Suppressor macrophage (primary cell): Measurements from ENCODE around the gene IDUA.

Experiments
- DNase-seq, 4 experiments: peaks; one replicate each; pipeline ENCODE4 v3.0.0-alpha.2; 2020 to 2022

IDUA gene

GRCh38 chr4:1031956-1032795 lies 45.3 kb downstream of the IDUA start:
- DNase-seq = no peak

- DNase-seq = no peak
Measured at GRCh38 chr4:1032861-1033260, 46.0 kb downstream of the IDUA start.

GRCh38 chr4:1033840-1034551 lies 47.2 kb downstream of the IDUA start:
- no peak for DNase-seq

- no peak for DNase-seq
Measured at GRCh38 chr4:1035510-1035909, 48.7 kb downstream of the IDUA start.

GRCh38 chr4:1036095-1036494 lies 49.3 kb downstream of the IDUA start:
- no peak for DNase-seq

- no peak for DNase-seq
Measured at GRCh38 chr4:1036976-1037810, 50.3 kb downstream of the IDUA start.

GRCh38 chr4:1038948-1039492 lies 52.2 kb downstream of the IDUA start:
- DNase-seq = no peak

GRCh38 chr4:1039493-1040343 lies 52.9 kb downstream of the IDUA start:
- DNase-seq = no peak

GRCh38 chr4:1040344-1041146 lies 53.7 kb downstream of the IDUA start:
- no peak for DNase-seq

GRCh38 chr4:1041147-1041935 lies 54.5 kb downstream of the IDUA start:
- DNase-seq = no peak

GRCh38 chr4:1041936-1042330 lies 55.1 kb downstream of the IDUA start:
- no peak for DNase-seq

GRCh38 chr4:1042352-1043055 lies 55.7 kb downstream of the IDUA start:
- DNase-seq = no peak

- peak in 1 of 4 experiments; percentile 7 for DNase-seq
Measured at GRCh38 chr4:1043162-1043561, 56.3 kb downstream of the IDUA start.

GRCh38 chr4:1043651-1044468 lies 57.0 kb downstream of the IDUA start:
- DNase-seq = peak; percentile 91 to 96 (median 92)

GRCh38 chr4:1044469-1045192 lies 57.8 kb downstream of the IDUA start:
- peak in 1 of 4 experiments; percentile 4 for DNase-seq

- DNase-seq = peak in 1 of 4 experiments; percentile 1
Measured at GRCh38 chr4:1045193-1045594, 58.4 kb downstream of the IDUA start.

GRCh38 chr4:1045595-1046201 lies 58.9 kb downstream of the IDUA start:
- DNase-seq = peak in 1 of 4 experiments; percentile 0
